COLO668 (cell line): ENCODE data around the gene DZIP1.
"Not testable (repeated sequence)": the region's sequence is repeated elsewhere in the genome, so short reads cannot be mapped to it uniquely, and the experiment has no call there.

Experiments used
- DNase-seq: peaks from one replicate; lab custom pipeline; 2025; ENCODE audit not compliant: unreplicated experiment; lab: John Stamatoyannopoulos, UW

The DZIP1 gene

GRCh38 chr13:95644601-95645052 is at the start of gene DZIP1:
Gene DZIP1, minus strand, starts transcription at chr13:95644706. Its CDS starts 2,677 bp downstream, at chr13:95642029.
- peak; percentile 88 for DNase-seq

- not testable (repeated sequence) for DNase-seq
Measured at GRCh38 chr13:95690986-95691385, 46.5 kb upstream of the DZIP1 start.

- no peak for DNase-seq
Measured at GRCh38 chr13:95689582-95689926, 45.0 kb upstream of the DZIP1 start.

GRCh38 chr13:95684960-95685359 is 40.5 kb upstream of the DZIP1 start:
- DNase-seq: not testable (repeated sequence)

GRCh38 chr13:95684418-95684817 is 39.9 kb upstream of the DZIP1 start:
- no peak for DNase-seq

- no peak for DNase-seq
Measured at GRCh38 chr13:95679722-95680121, 35.2 kb upstream of the DZIP1 start.

GRCh38 chr13:95678967-95679366 is 34.5 kb upstream of the DZIP1 start:
- DNase-seq: no peak

GRCh38 chr13:95677564-95678266 is 33.2 kb upstream of the DZIP1 start:
- peak; percentile 59 for DNase-seq

GRCh38 chr13:95676762-95677563 is 32.5 kb upstream of the DZIP1 start, which contains the start of gene DNAJC3:
Gene DNAJC3, plus strand, starts transcription at chr13:95677139. Its CDS starts 117 bp downstream, at chr13:95677256.
- peak; percentile 100 for DNase-seq

- peak; percentile 73 for DNase-seq
Measured at GRCh38 chr13:95676105-95676761, 31.7 kb upstream of the DZIP1 start.

- no peak for DNase-seq
Measured at GRCh38 chr13:95671597-95671996, 27.1 kb upstream of the DZIP1 start.

GRCh38 chr13:95667235-95667634 is 22.7 kb upstream of the DZIP1 start:
- DNase-seq: not testable (repeated sequence)

- peak; percentile 52 for DNase-seq
Measured at GRCh38 chr13:95660981-95661581, 16.6 kb upstream of the DZIP1 start.

GRCh38 chr13:95659500-95659899 is 15.0 kb upstream of the DZIP1 start:
- DNase-seq: no peak

GRCh38 chr13:95656386-95657015 is 12.0 kb upstream of the DZIP1 start:
- no peak for DNase-seq

- DNase-seq: no peak
Measured at GRCh38 chr13:95652821-95653220, 8.3 kb upstream of the DZIP1 start.

- DNase-seq: no peak
Measured at GRCh38 chr13:95652244-95652764, 7.8 kb upstream of the DZIP1 start.

- DNase-seq: no peak
Measured at GRCh38 chr13:95650696-95651095, 6.2 kb upstream of the DZIP1 start.

- no peak for DNase-seq
Measured at GRCh38 chr13:95647321-95647720, 2.8 kb upstream of the DZIP1 start.

- DNase-seq: peak; percentile 79
Measured at GRCh38 chr13:95643936-95644598, 439 bp downstream of the DZIP1 start.
